Measurements from ENCODE around the gene RBM24.

RBM24 gene

DNA sequence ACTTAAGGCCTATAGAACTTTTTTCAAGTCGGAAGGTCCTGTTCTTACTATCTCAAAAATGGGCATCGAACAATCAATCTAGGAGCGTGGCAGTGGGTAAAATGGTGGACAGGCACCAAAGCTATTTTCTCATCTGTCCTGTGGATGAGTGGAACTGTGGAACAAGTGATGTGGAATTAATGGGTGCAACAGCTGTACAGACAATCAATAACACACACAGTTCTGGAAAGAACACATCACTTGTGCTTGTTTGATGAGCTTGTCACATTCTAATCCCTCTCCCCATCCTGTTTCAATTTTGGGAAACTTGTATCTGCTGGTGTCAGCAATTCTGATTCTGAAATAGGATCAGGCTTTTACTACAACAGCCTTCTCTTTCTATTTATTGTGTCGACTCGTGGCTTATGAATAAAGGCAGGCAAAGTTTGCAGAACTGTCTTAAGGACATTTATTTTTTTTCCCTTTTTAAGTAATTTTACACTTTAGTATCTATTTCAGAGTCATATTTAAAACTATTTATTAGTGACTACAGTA is 11.5 kb downstream of the RBM24 start:
- Histone ChIP-seq H3K27ac (ENCODE audit: low read length, poor library complexity, severe bottlenecking) (no peak overlapping the region), H2AFZ (ENCODE audit: low read depth, low read length) (no peak overlapping the region), H3K4me2 (ENCODE audit: low read length, poor library complexity, severe bottlenecking) (no peak overlapping the region), H3K79me1 (replicated peaks; ENCODE audit: low read length, poor library complexity, severe bottlenecking) (peaks cover 8% of the 10 kb centered on the region), H2BK12ac (ENCODE audit: low read length in 2 of 2) (no peak overlapping the region), H3K4ac (ENCODE audit: low read depth in 1 of 2, low read length in 2 of 2) (no peak overlapping the region), H2BK5ac (ENCODE audit: low read depth, low read length, poor library complexity, severe bottlenecking) (no peak overlapping the region), H3K9me3 (ENCODE audit: control insufficient read depth, low read length) (no peaks in the 10 kb centered on the region), H3K23ac (ENCODE audit: low read length in 2 of 2) (no peak overlapping the region), H3K18ac (ENCODE audit: low read depth in 1 of 2, low read length in 2 of 2) (no peak overlapping the region), H4K8ac (ENCODE audit: low read length) (no peak overlapping the region), H3K9ac (ENCODE audit: low read length) (no peak overlapping the region), H2AK5ac (ENCODE audit: low read length, severe bottlenecking) (no peak overlapping the region), H3K4me3 (ENCODE audit: insufficient read depth in 1 of 2, low read depth in 1 of 2, low read length in 2 of 2) (no peak overlapping the region), H3K4me1 (ENCODE audit: control insufficient read depth, insufficient read depth, low read depth, low read length) (no peaks in the 10 kb centered on the region), H2BK15ac (ENCODE audit: low read depth, poor library complexity, severe bottlenecking) (no peak overlapping the region), H3K27me3 (ENCODE audit: control insufficient read depth in 1 of 2, insufficient read depth in 1 of 2, low read length in 2 of 2) (no peaks in the 10 kb centered on the region), H3K36me3 (ENCODE audit: control insufficient read depth in 1 of 2, insufficient read depth in 2 of 2, low read depth in 1 of 2, low read length in 2 of 2) (peaks cover 0 to 10% of the 10 kb centered on the region in 2 experiments), H2BK120ac (ENCODE audit: low read depth, low read length) (no peak overlapping the region), H3K14ac (ENCODE audit: low read length in 2 of 2) (no peak overlapping the region), H4K91ac (ENCODE audit: low read length) (no peak overlapping the region)
- 100% methylated on average over 5 of the region's 5 CpGs for WGBS
- no peak for DNase-seq

- H3K9ac ChIP-seq (ENCODE audit: low read length) = no peak overlapping the region
- H2BK5ac ChIP-seq (ENCODE audit: low read depth, low read length, poor library complexity, severe bottlenecking) = no peak overlapping the region
- no peak overlapping the region for H2BK12ac ChIP-seq (ENCODE audit: low read length in 2 of 2)
- no peak overlapping the region for H2BK120ac ChIP-seq (ENCODE audit: low read depth, low read length)
- no peaks in the 10 kb centered on the region for H3K27me3 ChIP-seq (ENCODE audit: control insufficient read depth in 1 of 2, insufficient read depth in 1 of 2, low read length in 2 of 2)
- H3K4me1 ChIP-seq (ENCODE audit: control insufficient read depth, insufficient read depth, low read depth, low read length) = no peaks in the 10 kb centered on the region
- no CpG with 5 or more reads among the region's 1 CpG for WGBS
- H3K4me3 ChIP-seq (ENCODE audit: insufficient read depth in 1 of 2, low read depth in 1 of 2, low read length in 2 of 2) = no peak overlapping the region
- peaks cover 0 to 10% of the 10 kb centered on the region in 2 experiments for H3K36me3 ChIP-seq (ENCODE audit: control insufficient read depth in 1 of 2, insufficient read depth in 2 of 2, low read depth in 1 of 2, low read length in 2 of 2)
- H3K18ac ChIP-seq (ENCODE audit: low read depth in 1 of 2, low read length in 2 of 2) = no peak overlapping the region
- peaks cover 5% of the 10 kb centered on the region for H3K79me1 ChIP-seq (replicated peaks; ENCODE audit: low read length, poor library complexity, severe bottlenecking)
- no peak overlapping the region for H3K4ac ChIP-seq (ENCODE audit: low read depth in 1 of 2, low read length in 2 of 2)
- no peak overlapping the region for H3K14ac ChIP-seq (ENCODE audit: low read length in 2 of 2)
- H2AFZ ChIP-seq (ENCODE audit: low read depth, low read length) = no peak overlapping the region
- no peak overlapping the region for H2AK5ac ChIP-seq (ENCODE audit: low read length, severe bottlenecking)
- H2BK15ac ChIP-seq (ENCODE audit: low read depth, poor library complexity, severe bottlenecking) = no peak overlapping the region
- H4K91ac ChIP-seq (ENCODE audit: low read length) = no peak overlapping the region
- no peak for DNase-seq
- no peak overlapping the region for H3K27ac ChIP-seq (ENCODE audit: low read length, poor library complexity, severe bottlenecking)
- no peak overlapping the region for H4K8ac ChIP-seq (ENCODE audit: low read length)
- H3K23ac ChIP-seq (ENCODE audit: low read length in 2 of 2) = no peak overlapping the region
- no peak overlapping the region for H3K4me2 ChIP-seq (ENCODE audit: low read length, poor library complexity, severe bottlenecking)
- no peaks in the 10 kb centered on the region for H3K9me3 ChIP-seq (ENCODE audit: control insufficient read depth, low read length)
Observed at GRCh38 chr6:17293395-17293794, 12.2 kb downstream of the RBM24 start.

GRCh38 chr6:17297271-17298080 is 16.3 kb downstream of the RBM24 start:
- no peak overlapping the region for H4K8ac ChIP-seq (ENCODE audit: low read length)
- H2BK12ac ChIP-seq (ENCODE audit: low read length in 2 of 2) = no peak overlapping the region
- no peak overlapping the region for H3K4me2 ChIP-seq (ENCODE audit: low read length, poor library complexity, severe bottlenecking)
- no peak overlapping the region for H2BK15ac ChIP-seq (ENCODE audit: low read depth, poor library complexity, severe bottlenecking)
- peak; percentile 77 for DNase-seq
- H3K4ac ChIP-seq (ENCODE audit: low read depth in 1 of 2, low read length in 2 of 2) = no peak overlapping the region
- no peak overlapping the region for H4K91ac ChIP-seq (ENCODE audit: low read length)
- H3K4me1 ChIP-seq (ENCODE audit: control insufficient read depth, insufficient read depth, low read depth, low read length) = no peaks in the 10 kb centered on the region
- no peak overlapping the region for H2BK120ac ChIP-seq (ENCODE audit: low read depth, low read length)
- H3K9me3 ChIP-seq (ENCODE audit: control insufficient read depth, low read length) = no peaks in the 10 kb centered on the region
- H3K23ac ChIP-seq (ENCODE audit: low read length in 2 of 2) = no peak overlapping the region
- no peaks in the 10 kb centered on the region for H3K36me3 ChIP-seq (ENCODE audit: control insufficient read depth in 1 of 2, insufficient read depth in 2 of 2, low read depth in 1 of 2, low read length in 2 of 2)
- H3K79me1 ChIP-seq (replicated peaks; ENCODE audit: low read length, poor library complexity, severe bottlenecking) = no peaks in the 10 kb centered on the region
- H2AFZ ChIP-seq (ENCODE audit: low read depth, low read length) = no peak overlapping the region
- H3K4me3 ChIP-seq (ENCODE audit: insufficient read depth in 1 of 2, low read depth in 1 of 2, low read length in 2 of 2) = no peak overlapping the region
- H3K27ac ChIP-seq (ENCODE audit: low read length, poor library complexity, severe bottlenecking) = no peak overlapping the region
- H3K9ac ChIP-seq (ENCODE audit: low read length) = no peak overlapping the region
- H3K27me3 ChIP-seq (ENCODE audit: control insufficient read depth in 1 of 2, insufficient read depth in 1 of 2, low read length in 2 of 2) = no peaks in the 10 kb centered on the region
- no peak overlapping the region for H2BK5ac ChIP-seq (ENCODE audit: low read depth, low read length, poor library complexity, severe bottlenecking)
- 60% methylated on average over 2 of the region's 3 CpGs for WGBS
- no peak overlapping the region for H2AK5ac ChIP-seq (ENCODE audit: low read length, severe bottlenecking)
- no peak overlapping the region for H3K18ac ChIP-seq (ENCODE audit: low read depth in 1 of 2, low read length in 2 of 2)
- no peak overlapping the region for H3K14ac ChIP-seq (ENCODE audit: low read length in 2 of 2)

DNA sequence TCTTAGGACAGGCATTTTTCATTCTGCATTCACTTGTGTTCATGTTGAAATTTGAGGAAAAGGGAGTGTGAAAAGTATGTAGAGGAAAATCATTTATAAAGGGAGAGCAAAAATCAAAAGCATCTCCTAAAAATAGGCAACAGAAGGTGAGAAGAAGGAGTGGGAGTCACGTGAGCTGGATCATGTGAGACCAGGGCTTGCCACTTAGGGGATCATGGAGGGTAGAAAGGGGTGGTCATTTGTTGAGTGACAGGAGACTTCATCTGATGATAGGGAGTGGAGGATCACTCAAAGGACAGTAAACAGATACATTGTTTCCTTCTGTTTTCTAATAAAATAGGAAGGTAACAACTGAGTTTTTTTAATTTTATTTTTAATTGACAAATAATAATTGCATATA is 17.1 kb downstream of the RBM24 start:
- no peak for DNase-seq
- H3K4me1 ChIP-seq (ENCODE audit: control insufficient read depth, insufficient read depth, low read depth, low read length) = no peaks in the 10 kb centered on the region
- no peak overlapping the region for H3K9ac ChIP-seq (ENCODE audit: low read length)
- WGBS = 81% methylated on average over 1 of the region's 1 CpG
- H2BK12ac ChIP-seq (ENCODE audit: low read length in 2 of 2) = no peak overlapping the region
- no peaks in the 10 kb centered on the region for H3K9me3 ChIP-seq (ENCODE audit: control insufficient read depth, low read length)
- no peaks in the 10 kb centered on the region for H3K36me3 ChIP-seq (ENCODE audit: control insufficient read depth in 1 of 2, insufficient read depth in 2 of 2, low read depth in 1 of 2, low read length in 2 of 2)
- no peak overlapping the region for H3K23ac ChIP-seq (ENCODE audit: low read length in 2 of 2)
- H3K14ac ChIP-seq (ENCODE audit: low read length in 2 of 2) = no peak overlapping the region
- no peak overlapping the region for H2AK5ac ChIP-seq (ENCODE audit: low read length, severe bottlenecking)
- H4K91ac ChIP-seq (ENCODE audit: low read length) = no peak overlapping the region
- H4K8ac ChIP-seq (ENCODE audit: low read length) = no peak overlapping the region
- no peak overlapping the region for H2AFZ ChIP-seq (ENCODE audit: low read depth, low read length)
- H3K4me2 ChIP-seq (ENCODE audit: low read length, poor library complexity, severe bottlenecking) = no peak overlapping the region
- H3K27ac ChIP-seq (ENCODE audit: low read length, poor library complexity, severe bottlenecking) = no peak overlapping the region
- H3K18ac ChIP-seq (ENCODE audit: low read depth in 1 of 2, low read length in 2 of 2) = no peak overlapping the region
- H3K4ac ChIP-seq (ENCODE audit: low read depth in 1 of 2, low read length in 2 of 2) = no peak overlapping the region
- no peak overlapping the region for H2BK120ac ChIP-seq (ENCODE audit: low read depth, low read length)
- no peak overlapping the region for H2BK15ac ChIP-seq (ENCODE audit: low read depth, poor library complexity, severe bottlenecking)
- H3K4me3 ChIP-seq (ENCODE audit: insufficient read depth in 1 of 2, low read depth in 1 of 2, low read length in 2 of 2) = no peak overlapping the region
- no peaks in the 10 kb centered on the region for H3K79me1 ChIP-seq (replicated peaks; ENCODE audit: low read length, poor library complexity, severe bottlenecking)
- no peak overlapping the region for H2BK5ac ChIP-seq (ENCODE audit: low read depth, low read length, poor library complexity, severe bottlenecking)
- no peaks in the 10 kb centered on the region for H3K27me3 ChIP-seq (ENCODE audit: control insufficient read depth in 1 of 2, insufficient read depth in 1 of 2, low read length in 2 of 2)

Data from mesenchymal stem cell (in vitro differentiated cells and primary cell).